CD14-positive monocyte (primary cell): Measurements from ENCODE around the gene ABLIM3. TPM values are rescaled to one million over a fixed set of nuclear protein-coding genes. Genes with fewer than 3 reads are reported as not detected.

Experiments
- DNase-seq, 3 donors: peaks; one replicate each; pipeline ENCODE4 v3.0.0-alpha.2; 2011 to 2022
- H2AFZ ChIP-seq: 2 replicates; pipeline ENCODE4 v1.6.0; 2012; ENCODE audit warnings: mild to moderate bottlenecking, low read depth, low read length, inconsistent platforms; ENCODE audit not compliant: insufficient read depth, poor library complexity, severe bottlenecking
- H3K27ac ChIP-seq, 2 donors: 1 replicate in 1 of 2; 2 replicates in 1 of 2; pipeline ENCODE4 v1.5.1; 2012 to 2013; ENCODE audit warnings: low read length in 2 of 2, control low read depth in 1 of 2, inconsistent platforms in 1 of 2, low read depth in 1 of 2, mild to moderate bottlenecking in 1 of 2
- H3K27me3 ChIP-seq, 2 donors: one replicate each; pipeline versions ENCODE4 v1.6.0 to v1.6.1; 2011 to 2013; ENCODE audit warnings: low read length in 2 of 2; ENCODE audit not compliant: control insufficient read depth in 2 of 2, insufficient read depth in 2 of 2
- H3K36me3 ChIP-seq, 2 donors: replicated peaks in 1 of 2; 1 replicate in 1 of 2; 2 replicates in 1 of 2; pipeline versions ENCODE4 v1.5.1 to v1.6.1; 2012 to 2013; ENCODE audit warnings: low read length in 2 of 2, control low read depth in 1 of 2, inconsistent platforms in 1 of 2, mild to moderate bottlenecking in 1 of 2; ENCODE audit not compliant: insufficient read depth in 2 of 2, control insufficient read depth in 1 of 2
- H3K4me1 ChIP-seq, 2 donors: 1 replicate in 1 of 2; 2 replicates in 1 of 2; pipeline versions ENCODE4 v1.5.1 to v1.6.1; 2012 to 2013; ENCODE audit warnings: low read length in 2 of 2, control low read depth in 1 of 2, inconsistent platforms in 1 of 2, mild to moderate bottlenecking in 1 of 2, moderate library complexity in 1 of 2; ENCODE audit not compliant: insufficient read depth in 2 of 2, control insufficient read depth in 1 of 2
- H3K4me2 ChIP-seq: replicated peaks from 2 replicates; pipeline ENCODE3; 2012; ENCODE audit warnings: low read length, moderate library complexity, mild to moderate bottlenecking; ENCODE audit not compliant: poor library complexity, severe bottlenecking; ENCODE audit errors: extremely low read depth
- H3K4me3 ChIP-seq, 3 experiments: fragments of 200-600 bp in 1 of 3; sonication (generic) in 1 of 3; replicated peaks in 1 of 3; 1 replicate in 2 of 3; 2 replicates in 1 of 3; pipeline ENCODE4 v1.5.1; 2011 to 2013; ENCODE audit warnings: low read length in 3 of 3, mild to moderate bottlenecking in 3 of 3, control low read depth in 2 of 3, low read depth in 2 of 3, inconsistent platforms in 1 of 3, moderate library complexity in 1 of 3
- H3K79me2 ChIP-seq: 2 replicates; pipeline ENCODE4 v1.6.0; 2012; ENCODE audit warnings: mild to moderate bottlenecking, control low read depth, inconsistent platforms, low read length, moderate library complexity; ENCODE audit not compliant: insufficient read depth
- H3K9ac ChIP-seq: 2 replicates; pipeline ENCODE4 v1.6.0; 2017; ENCODE audit warnings: low read length, mild to moderate bottlenecking; ENCODE audit not compliant: insufficient read depth, poor library complexity, severe bottlenecking
- H3K9me3 ChIP-seq, 2 donors: replicated peaks in 1 of 2; 1 replicate in 1 of 2; 2 replicates in 1 of 2; pipeline versions ENCODE4 v1.5.1 to v1.6.1; 2012 to 2013; ENCODE audit warnings: low read length in 2 of 2, control low read depth in 1 of 2; ENCODE audit not compliant: control insufficient read depth in 1 of 2, insufficient read depth in 1 of 2
- H4K20me1 ChIP-seq: 2 replicates; pipeline ENCODE4 v1.6.0; 2012; ENCODE audit warnings: mild to moderate bottlenecking, low read length, control low read depth, moderate library complexity; ENCODE audit not compliant: insufficient read depth
- H3K27ac Mint-ChIP-seq, 7 donors: one replicate each; pipeline ENCODE4 v1.8.0; 2020; ENCODE audit warnings: mild to moderate bottlenecking in 7 of 7, mixed read lengths in 7 of 7, moderate library complexity in 6 of 7, inconsistent platforms in 2 of 7
- H3K27me3 Mint-ChIP-seq, 3 donors: one replicate each; pipeline ENCODE4 v1.8.0; 2021 to 2022; ENCODE audit warnings: low read depth in 3 of 3, mild to moderate bottlenecking in 3 of 3, mixed read lengths in 3 of 3, moderate library complexity in 3 of 3, inconsistent platforms in 1 of 3
- H3K36me3 Mint-ChIP-seq, 2 donors: one replicate each; pipeline ENCODE4 v1.8.0; 2020; ENCODE audit warnings: mixed read lengths in 2 of 2, inconsistent platforms in 1 of 2, mild to moderate bottlenecking in 1 of 2
- H3K4me1 Mint-ChIP-seq: one replicate; pipeline ENCODE4 v1.8.0; 2020; ENCODE audit warnings: mild to moderate bottlenecking, mixed read lengths
- H3K4me3 Mint-ChIP-seq, 2 donors: one replicate each; pipeline ENCODE4 v1.8.0; 2020; ENCODE audit warnings: mild to moderate bottlenecking in 2 of 2, mixed read lengths in 2 of 2, moderate library complexity in 1 of 2
- H3K9me3 Mint-ChIP-seq, 7 donors: one replicate each; pipeline ENCODE4 v1.8.0; 2020 to 2022; ENCODE audit warnings: mixed read lengths in 7 of 7, mild to moderate bottlenecking in 6 of 7, moderate library complexity in 6 of 7, inconsistent platforms in 2 of 7
- WGBS: methylation state at CpG from one replicate; pipeline ENCODE4 v1.1.5; 2013; ENCODE audit warnings: missing lambda C conversion rate; ENCODE audit not compliant: insufficient coverage; 5-methylcytosine and 5-hydroxymethylcytosine counted together
- intact Hi-C, 2 donors: fragments of 100-400 bp; cut with micrococcal nuclease; formaldehyde crosslinking; loops; one replicate each; pipeline versions ENCODE4 v1.15.0 to v1.15.1; 2023
- polyA minus RNA-seq: library from RNA; depleted of rRNA, polyadenylated mRNA; stranded (reverse); fragments of >200 nt; gene quantifications from 2 replicates; pipeline ENCODE4 v1.2.3, GENCODE V29; 2012
- polyA plus RNA-seq, 3 donors: library from polyadenylated mRNA; depleted of rRNA in 1 of 3; unstranded in 2 of 3; stranded (reverse) in 1 of 3; fragments of 300-500 nt in 2 of 3; fragments of >200 nt in 1 of 3; fragmentation: Illumina TruSeq in 2 of 3; gene quantifications; 1 replicate in 2 of 3; 2 replicates in 1 of 3; pipeline ENCODE4 v1.2.3, GENCODE V29; 2012 to 2021
- total RNA-seq, 12 experiments: library from RNA in 1 of 12; stranded (reverse) in 1 of 12; fragments of 120-200 nt in 1 of 12; gene quantifications; one replicate each; pipeline ENCODE4 v1.2.4 and lab custom pipeline; 2013 to 2026; ENCODE audit warnings: mixed read lengths in 6 of 12, inconsistent platforms in 1 of 12
- TF ChIP-seq, protein P1 (sequence below): fragments of 200-600 bp; IDR thresholded peaks from one replicate; pipeline ENCODE4 v1.8.0; 2022; ENCODE audit warnings: antibody characterized with exemption, mild to moderate bottlenecking

The ABLIM3 gene
- total RNA-seq (2013), result 0.13 TPM
- under 1 TPM in 2 of 3 donors, not detected in 1; 0.22 to 0.74 TPM for polyA plus RNA-seq
- under 0.01 TPM in 1 of 2 replicates, not detected in the other for polyA minus RNA-seq
- 0 to 2.6 (median 0.16) reads per million in 11 experiments for total RNA-seq (lab: John Stamatoyannopoulos, UW)

DNA sequence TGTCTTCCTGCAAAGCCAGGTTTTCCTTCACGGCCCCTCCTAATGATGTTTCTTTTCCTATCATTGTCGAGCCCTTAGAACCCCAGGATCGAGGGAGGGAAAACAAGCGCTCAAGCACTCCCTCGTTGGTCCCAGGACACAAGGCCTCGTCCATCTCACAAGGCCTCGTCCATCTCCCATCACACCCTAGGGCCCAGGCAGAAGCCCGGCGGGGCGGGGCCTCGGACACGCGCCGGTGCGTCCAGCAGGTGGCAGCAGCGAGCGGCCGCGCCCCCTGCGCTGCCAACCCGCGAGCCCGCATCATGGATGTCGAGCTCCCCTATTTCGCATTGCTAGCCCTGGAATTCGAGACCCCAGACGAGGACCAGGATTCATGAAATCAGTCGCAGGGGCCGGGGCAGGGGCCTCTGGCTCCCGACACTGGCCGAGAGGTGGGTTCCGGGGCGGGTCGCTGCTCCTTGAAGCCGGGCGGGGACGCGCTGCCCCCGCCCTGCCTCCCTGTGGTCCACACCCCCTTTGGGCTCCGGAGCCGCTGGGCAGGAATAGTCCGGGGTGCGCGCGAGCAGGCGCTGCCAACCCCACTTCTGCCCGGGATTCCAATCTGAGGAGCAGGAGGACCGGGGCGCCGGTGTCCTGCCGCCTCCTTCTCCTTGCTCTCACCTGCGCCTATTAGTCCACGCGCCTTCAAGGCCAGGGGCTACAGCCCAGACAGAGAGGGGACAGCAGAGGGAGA lies at the start of gene ABLIM3:
Gene ABLIM3, plus strand, starts transcription at position 270 of the 733 bp plus-strand sequence. CDS start 603 bp downstream, outside the sequence.
- peak within 1 kb of the TSS; percentile 67 to 87 for H3K4me3 Mint-ChIP-seq
- no peaks in the 10 kb centered on the region for H3K79me2 ChIP-seq
- peak within 1 kb of the TSS; percentile 42 to 84 (median 43) for H3K4me3 ChIP-seq
- H2AFZ ChIP-seq, result peak within 1 kb of the TSS; percentile 91
- TF ChIP-seq, protein P1, sequence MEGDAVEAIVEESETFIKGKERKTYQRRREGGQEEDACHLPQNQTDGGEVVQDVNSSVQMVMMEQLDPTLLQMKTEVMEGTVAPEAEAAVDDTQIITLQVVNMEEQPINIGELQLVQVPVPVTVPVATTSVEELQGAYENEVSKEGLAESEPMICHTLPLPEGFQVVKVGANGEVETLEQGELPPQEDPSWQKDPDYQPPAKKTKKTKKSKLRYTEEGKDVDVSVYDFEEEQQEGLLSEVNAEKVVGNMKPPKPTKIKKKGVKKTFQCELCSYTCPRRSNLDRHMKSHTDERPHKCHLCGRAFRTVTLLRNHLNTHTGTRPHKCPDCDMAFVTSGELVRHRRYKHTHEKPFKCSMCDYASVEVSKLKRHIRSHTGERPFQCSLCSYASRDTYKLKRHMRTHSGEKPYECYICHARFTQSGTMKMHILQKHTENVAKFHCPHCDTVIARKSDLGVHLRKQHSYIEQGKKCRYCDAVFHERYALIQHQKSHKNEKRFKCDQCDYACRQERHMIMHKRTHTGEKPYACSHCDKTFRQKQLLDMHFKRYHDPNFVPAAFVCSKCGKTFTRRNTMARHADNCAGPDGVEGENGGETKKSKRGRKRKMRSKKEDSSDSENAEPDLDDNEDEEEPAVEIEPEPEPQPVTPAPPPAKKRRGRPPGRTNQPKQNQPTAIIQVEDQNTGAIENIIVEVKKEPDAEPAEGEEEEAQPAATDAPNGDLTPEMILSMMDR, result peak; percentile 94
- DNase-seq, result peak; percentile 34 to 59 (median 56)
- H3K36me3 ChIP-seq, result no peaks in the 10 kb centered on the region
- no peaks in the 10 kb centered on the region for H3K36me3 Mint-ChIP-seq
- peaks cover 0 to 3% (median 0%) of the 10 kb centered on the region in 7 donors for H3K9me3 Mint-ChIP-seq
- H3K9ac ChIP-seq, result no peak within 1 kb of the TSS
- no peaks in the 10 kb centered on the region for H4K20me1 ChIP-seq
- 6% methylated on average over 50 of the region's 54 CpGs for WGBS
- H3K4me1 ChIP-seq, result peaks cover 10 to 14% of the 10 kb centered on the region in 2 donors
- H3K4me2 ChIP-seq, result peak within 1 kb of the TSS; percentile 99
- H3K27ac Mint-ChIP-seq, result no peak within 1 kb of the TSS
- peaks cover 9% of the 10 kb centered on the region for H3K4me1 Mint-ChIP-seq
- H3K27me3 Mint-ChIP-seq, result peaks cover 8 to 29% (median 13%) of the 10 kb centered on the region in 3 donors
- H3K27ac ChIP-seq, result no peak within 1 kb of the TSS
- intact Hi-C loops, result loop anchor here (2.0 to 5.0 kb wide), 2 partner anchors 126 to 127 kb away; no protein-coding TSS in a partner anchor
- peaks cover 0 to 10% of the 10 kb centered on the region in 2 donors for H3K27me3 ChIP-seq
- no peaks in the 10 kb centered on the region for H3K9me3 ChIP-seq

DNA sequence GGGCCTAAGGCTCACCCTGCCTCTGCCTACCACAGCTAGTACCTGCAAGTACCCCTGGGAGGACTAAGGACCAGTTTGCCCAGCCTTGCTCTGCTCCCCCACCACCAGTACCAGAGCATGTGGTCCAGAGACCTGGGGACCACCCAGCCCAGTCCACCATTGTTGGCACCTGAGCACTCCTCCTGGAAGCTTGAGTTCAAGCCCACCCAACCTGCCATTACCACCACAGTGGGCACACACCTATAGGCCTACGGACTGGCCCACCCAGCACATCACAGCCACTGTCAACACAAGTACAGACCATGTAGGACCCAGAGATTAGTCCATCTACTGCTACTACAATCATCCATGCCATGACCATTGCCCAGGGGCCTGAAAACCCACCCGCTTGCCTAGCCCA lies 47.7 kb upstream of the ABLIM3 start:
- Mint-ChIP-seq H3K4me3 (no peak overlapping the region), H3K9me3 (peaks cover 20 to 40% (median 32%) of the 10 kb centered on the region in 7 donors), H3K27ac (no peak overlapping the region), H3K36me3 (peaks cover 0 to 3% of the 10 kb centered on the region in 2 donors), H3K4me1 (no peaks in the 10 kb centered on the region), H3K27me3 (peaks cover 0 to 1% (median 0%) of the 10 kb centered on the region in 3 donors)
- H3K4me1 ChIP-seq, result no peaks in the 10 kb centered on the region
- no peaks in the 10 kb centered on the region for H3K27me3 ChIP-seq
- intact Hi-C loops, result no loop called here
- no peaks in the 10 kb centered on the region for H3K36me3 ChIP-seq
- no peak overlapping the region for H3K9ac ChIP-seq
- H3K4me3 ChIP-seq, result no peak overlapping the region
- no peak overlapping the region for H3K27ac ChIP-seq
- TF ChIP-seq, protein P1, result no peak
- no peak overlapping the region for H2AFZ ChIP-seq
- H3K79me2 ChIP-seq, result no peaks in the 10 kb centered on the region
- H3K9me3 ChIP-seq, result peaks cover 17 to 27% of the 10 kb centered on the region in 2 donors
- H3K4me2 ChIP-seq, result no peak overlapping the region
- 54% methylated on average over 2 of the region's 2 CpGs for WGBS
- DNase-seq, result no peak
- no peaks in the 10 kb centered on the region for H4K20me1 ChIP-seq
